ENCODE results near the gene EPN1.

The EPN1 gene

GRCh38 chr19:55695511-55696290, 20.7 kb downstream of the EPN1 start:
- Histone ChIP-seq H4K91ac (ENCODE audit: low read depth, low read length, poor library complexity) (no peak overlapping the region), H3K23ac (ENCODE audit: low read depth, low read length, poor library complexity) (no peak overlapping the region), H3K27ac (replicated peaks; ENCODE audit: low read length) (no peak overlapping the region), H3K4me3 (ENCODE audit: low read length in 2 of 2) (no peak overlapping the region), H2BK12ac (ENCODE audit: low read length) (no peak overlapping the region), H2BK120ac (ENCODE audit: low read depth, low read length) (no peak overlapping the region), H2BK5ac (ENCODE audit: low read length) (peak overlapping the region; percentile 29), H2AK5ac (ENCODE audit: low read depth, low read length) (no peak overlapping the region), H3K36me3 (replicated peaks in 1 of 2; ENCODE audit: control insufficient read depth in 2 of 2, insufficient read depth in 2 of 2, low read length in 2 of 2) (peaks cover 34 to 82% of the 10 kb centered on the region in 2 donors), H3K79me1 (ENCODE audit: low read depth, low read length) (peaks cover 9% of the 10 kb centered on the region), H3K4me2 (ENCODE audit: insufficient read depth, low read length, poor library complexity, severe bottlenecking) (no peak overlapping the region), H3K27me3 (ENCODE audit: control insufficient read depth in 3 of 3, insufficient read depth in 3 of 3, low read depth in 1 of 3, low read length in 3 of 3) (no peaks in the 10 kb centered on the region), H3K14ac (ENCODE audit: low read length) (no peak overlapping the region), H2AFZ (ENCODE audit: low read length) (no peak overlapping the region), H3K18ac (ENCODE audit: low read length) (no peak overlapping the region), H4K8ac (ENCODE audit: low read depth, low read length) (no peak overlapping the region), H3K9me3 (replicated peaks in 1 of 2; ENCODE audit: control insufficient read depth in 2 of 2, insufficient read depth in 1 of 2, low read depth in 1 of 2, low read length in 2 of 2) (peaks cover 0 to 2% of the 10 kb centered on the region in 2 donors), H3K9ac (ENCODE audit: low read depth, low read length, poor library complexity) (no peak overlapping the region), H3K4me1 (ENCODE audit: control insufficient read depth in 2 of 2, insufficient read depth in 1 of 2, low read depth in 1 of 2, low read length in 2 of 2) (no peaks in the 10 kb centered on the region), H2BK15ac (ENCODE audit: low read length) (no peak overlapping the region), H3K4ac (ENCODE audit: low read length) (no peak overlapping the region)
- no peak for DNase-seq (ENCODE audit: low spot score)
- WGBS, 2 donors (ENCODE audit: extremely low coverage in 2 of 2, insufficient read length in 2 of 2, insufficient replicate concordance in 1 of 2), result no CpG with 5 or more reads among the region's 23 CpGs

GRCh38 chr19:55696301-55697068, 21.5 kb downstream of the EPN1 start:
- Histone ChIP-seq H3K23ac (ENCODE audit: low read depth, low read length, poor library complexity) (peak overlapping the region; percentile 31), H2BK12ac (ENCODE audit: low read length) (no peak overlapping the region), H2AK5ac (ENCODE audit: low read depth, low read length) (no peak overlapping the region), H4K91ac (ENCODE audit: low read depth, low read length, poor library complexity) (no peak overlapping the region), H3K36me3 (replicated peaks in 1 of 2; ENCODE audit: control insufficient read depth in 2 of 2, insufficient read depth in 2 of 2, low read length in 2 of 2) (peaks cover 30 to 77% of the 10 kb centered on the region in 2 donors), H3K9ac (ENCODE audit: low read depth, low read length, poor library complexity) (no peak overlapping the region), H4K8ac (ENCODE audit: low read depth, low read length) (no peak overlapping the region), H3K79me1 (ENCODE audit: low read depth, low read length) (peaks cover 5% of the 10 kb centered on the region), H2AFZ (ENCODE audit: low read length) (no peak overlapping the region), H3K4ac (ENCODE audit: low read length) (peak overlapping the region; percentile 66), H3K27ac (replicated peaks; ENCODE audit: low read length) (no peak overlapping the region), H3K18ac (ENCODE audit: low read length) (no peak overlapping the region), H2BK15ac (ENCODE audit: low read length) (no peak overlapping the region), H3K4me1 (ENCODE audit: control insufficient read depth in 2 of 2, insufficient read depth in 1 of 2, low read depth in 1 of 2, low read length in 2 of 2) (no peaks in the 10 kb centered on the region), H3K9me3 (replicated peaks in 1 of 2; ENCODE audit: control insufficient read depth in 2 of 2, insufficient read depth in 1 of 2, low read depth in 1 of 2, low read length in 2 of 2) (peaks cover 0 to 5% of the 10 kb centered on the region in 2 donors), H3K4me2 (ENCODE audit: insufficient read depth, low read length, poor library complexity, severe bottlenecking) (no peak overlapping the region), H2BK120ac (ENCODE audit: low read depth, low read length) (no peak overlapping the region), H3K14ac (ENCODE audit: low read length) (peak overlapping the region; percentile 21), H2BK5ac (ENCODE audit: low read length) (peak overlapping the region; percentile 29), H3K4me3 (ENCODE audit: low read length in 2 of 2) (no peak overlapping the region), H3K27me3 (ENCODE audit: control insufficient read depth in 3 of 3, insufficient read depth in 3 of 3, low read depth in 1 of 3, low read length in 3 of 3) (no peaks in the 10 kb centered on the region)
- no peak for DNase-seq (ENCODE audit: low spot score)
- WGBS, 2 donors (ENCODE audit: extremely low coverage in 2 of 2, insufficient read length in 2 of 2, insufficient replicate concordance in 1 of 2), result no CpG with 5 or more reads among the region's 20 CpGs

- Histone ChIP-seq H3K9me3 (replicated peaks in 1 of 2; ENCODE audit: control insufficient read depth in 2 of 2, insufficient read depth in 1 of 2, low read depth in 1 of 2, low read length in 2 of 2) (peaks cover 0 to 7% of the 10 kb centered on the region in 2 donors), H4K91ac (ENCODE audit: low read depth, low read length, poor library complexity) (no peak overlapping the region), H2BK15ac (ENCODE audit: low read length) (no peak overlapping the region), H2AFZ (ENCODE audit: low read length) (no peak overlapping the region), H3K4me3 (ENCODE audit: low read length in 2 of 2) (no peak overlapping the region), H2BK5ac (ENCODE audit: low read length) (no peak overlapping the region), H2BK120ac (ENCODE audit: low read depth, low read length) (no peak overlapping the region), H4K8ac (ENCODE audit: low read depth, low read length) (no peak overlapping the region), H3K79me1 (ENCODE audit: low read depth, low read length) (peaks cover 5% of the 10 kb centered on the region), H3K14ac (ENCODE audit: low read length) (peak overlapping the region; percentile 21), H3K36me3 (replicated peaks in 1 of 2; ENCODE audit: control insufficient read depth in 2 of 2, insufficient read depth in 2 of 2, low read length in 2 of 2) (peaks cover 28 to 72% of the 10 kb centered on the region in 2 donors), H2BK12ac (ENCODE audit: low read length) (no peak overlapping the region), H3K18ac (ENCODE audit: low read length) (no peak overlapping the region), H3K27me3 (ENCODE audit: control insufficient read depth in 3 of 3, insufficient read depth in 3 of 3, low read depth in 1 of 3, low read length in 3 of 3) (no peaks in the 10 kb centered on the region), H2AK5ac (ENCODE audit: low read depth, low read length) (no peak overlapping the region), H3K4me1 (ENCODE audit: control insufficient read depth in 2 of 2, insufficient read depth in 1 of 2, low read depth in 1 of 2, low read length in 2 of 2) (no peaks in the 10 kb centered on the region), H3K23ac (ENCODE audit: low read depth, low read length, poor library complexity) (peak overlapping the region; percentile 31), H3K4me2 (ENCODE audit: insufficient read depth, low read length, poor library complexity, severe bottlenecking) (no peak overlapping the region), H3K27ac (replicated peaks; ENCODE audit: low read length) (no peak overlapping the region), H3K9ac (ENCODE audit: low read depth, low read length, poor library complexity) (no peak overlapping the region), H3K4ac (ENCODE audit: low read length) (peak overlapping the region; percentile 66)
- no CpG with 5 or more reads among the region's 12 CpGs for WGBS, 2 donors (ENCODE audit: extremely low coverage in 2 of 2, insufficient read length in 2 of 2, insufficient replicate concordance in 1 of 2)
- DNase-seq (ENCODE audit: low spot score), result no peak
Observed at GRCh38 chr19:55697069-55697440, 22.0 kb downstream of the EPN1 start.

- Histone ChIP-seq H3K79me1 (ENCODE audit: low read depth, low read length) (peaks cover 3% of the 10 kb centered on the region), H3K27ac (replicated peaks; ENCODE audit: low read length) (no peak overlapping the region), H3K14ac (ENCODE audit: low read length) (no peak overlapping the region), H2AFZ (ENCODE audit: low read length) (no peak overlapping the region), H3K36me3 (replicated peaks in 1 of 2; ENCODE audit: control insufficient read depth in 2 of 2, insufficient read depth in 2 of 2, low read length in 2 of 2) (peaks cover 28 to 71% of the 10 kb centered on the region in 2 donors), H3K9me3 (replicated peaks in 1 of 2; ENCODE audit: control insufficient read depth in 2 of 2, insufficient read depth in 1 of 2, low read depth in 1 of 2, low read length in 2 of 2) (peaks cover 0 to 9% of the 10 kb centered on the region in 2 donors), H4K91ac (ENCODE audit: low read depth, low read length, poor library complexity) (no peak overlapping the region), H4K8ac (ENCODE audit: low read depth, low read length) (no peak overlapping the region), H3K27me3 (ENCODE audit: control insufficient read depth in 3 of 3, insufficient read depth in 3 of 3, low read depth in 1 of 3, low read length in 3 of 3) (no peaks in the 10 kb centered on the region), H3K4me2 (ENCODE audit: insufficient read depth, low read length, poor library complexity, severe bottlenecking) (no peak overlapping the region), H3K18ac (ENCODE audit: low read length) (no peak overlapping the region), H2AK5ac (ENCODE audit: low read depth, low read length) (no peak overlapping the region), H3K4ac (ENCODE audit: low read length) (no peak overlapping the region), H3K23ac (ENCODE audit: low read depth, low read length, poor library complexity) (no peak overlapping the region), H2BK12ac (ENCODE audit: low read length) (no peak overlapping the region), H2BK15ac (ENCODE audit: low read length) (no peak overlapping the region), H2BK120ac (ENCODE audit: low read depth, low read length) (no peak overlapping the region), H3K9ac (ENCODE audit: low read depth, low read length, poor library complexity) (no peak overlapping the region), H3K4me1 (ENCODE audit: control insufficient read depth in 2 of 2, insufficient read depth in 1 of 2, low read depth in 1 of 2, low read length in 2 of 2) (no peaks in the 10 kb centered on the region), H3K4me3 (ENCODE audit: low read length in 2 of 2) (no peak overlapping the region), H2BK5ac (ENCODE audit: low read length) (no peak overlapping the region)
- WGBS, 2 donors (ENCODE audit: extremely low coverage in 2 of 2, insufficient read length in 2 of 2, insufficient replicate concordance in 1 of 2), result no CpG with 5 or more reads among the region's 8 CpGs
- DNase-seq (ENCODE audit: low spot score), result no peak
Observed at GRCh38 chr19:55697698-55698097, 22.7 kb downstream of the EPN1 start.

Measured in neuronal stem cell (in vitro differentiated cells).